Amygdala (tissue), 56 donors: ENCODE results near the gene NR0B2.
"Not testable (repeated sequence)": the region's sequence is repeated elsewhere in the genome, so short reads cannot be mapped to it uniquely, and the experiment has no call there.

Experiments used
- DNase-seq, 56 donors: peaks; one replicate each; lab custom pipeline; 2025; lab: John Stamatoyannopoulos, UW

The NR0B2 gene, protein sequence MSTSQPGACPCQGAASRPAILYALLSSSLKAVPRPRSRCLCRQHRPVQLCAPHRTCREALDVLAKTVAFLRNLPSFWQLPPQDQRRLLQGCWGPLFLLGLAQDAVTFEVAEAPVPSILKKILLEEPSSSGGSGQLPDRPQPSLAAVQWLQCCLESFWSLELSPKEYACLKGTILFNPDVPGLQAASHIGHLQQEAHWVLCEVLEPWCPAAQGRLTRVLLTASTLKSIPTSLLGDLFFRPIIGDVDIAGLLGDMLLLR

DNA sequence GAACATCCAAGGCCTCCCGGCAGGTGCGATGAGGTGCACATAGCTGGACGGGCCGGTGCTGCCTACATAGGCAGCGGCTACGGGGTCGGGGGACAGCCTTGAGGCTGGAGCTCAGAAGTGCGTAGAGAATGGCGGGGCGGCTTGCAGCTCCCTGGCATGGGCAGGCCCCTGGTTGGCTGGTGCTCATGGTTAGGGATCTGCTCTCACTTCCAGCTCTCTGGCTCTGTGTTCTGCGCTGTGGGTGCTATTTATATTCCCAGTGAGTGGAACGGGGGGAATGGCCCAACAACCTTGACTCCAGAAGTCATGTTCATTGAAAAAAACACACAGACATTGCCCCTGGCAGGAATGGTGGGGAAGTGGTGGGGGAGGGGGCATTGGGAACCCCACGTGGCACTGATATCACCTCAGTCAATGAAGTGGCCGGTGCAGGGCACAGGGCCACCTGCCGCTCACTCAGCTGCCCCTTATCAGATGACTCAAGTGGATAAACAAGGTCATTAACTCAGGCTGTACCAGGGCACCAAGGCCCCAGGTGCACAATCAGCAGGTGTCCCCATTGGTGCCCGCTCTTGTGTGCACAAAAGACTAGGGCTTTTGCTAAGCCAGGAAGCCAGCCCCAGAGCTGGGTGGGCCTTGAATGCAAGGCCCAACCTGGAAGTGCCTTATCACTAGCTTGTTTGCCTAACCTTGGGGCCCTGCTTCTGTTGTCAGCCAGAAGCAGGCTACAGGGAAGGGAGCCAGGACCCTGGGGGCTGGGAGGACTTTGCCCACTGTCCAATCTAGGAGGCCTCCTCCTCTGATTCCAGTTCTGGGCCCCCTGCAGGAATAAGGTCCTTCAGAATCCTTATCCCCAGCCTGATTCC lies at the start of gene NR0B2:
TSS of gene NR0B2 (minus strand) at position 222 of the 866 bp plus-strand sequence. CDS start at position 187, 35 bp downstream.
- no peak for DNase-seq

DNA sequence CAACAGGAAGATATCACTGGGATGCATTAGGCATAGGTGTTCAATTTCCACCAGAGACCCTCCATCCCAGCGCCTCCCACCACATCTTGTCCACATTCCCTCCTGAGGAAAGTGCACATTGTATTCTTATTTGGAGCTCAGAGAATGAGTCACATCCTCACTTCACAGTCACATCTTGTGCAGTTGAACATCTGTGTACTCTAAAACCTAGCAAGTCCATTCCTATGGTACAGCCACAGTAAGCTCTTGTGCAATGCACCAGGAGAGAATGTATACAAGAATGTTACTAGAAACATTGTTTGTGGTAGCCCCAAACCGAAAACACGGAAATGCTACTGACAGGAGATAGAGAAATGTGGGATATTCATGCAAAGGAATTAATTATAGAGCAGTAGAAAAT lies 48.1 kb upstream of the NR0B2 start:
- no peak for DNase-seq

DNA sequence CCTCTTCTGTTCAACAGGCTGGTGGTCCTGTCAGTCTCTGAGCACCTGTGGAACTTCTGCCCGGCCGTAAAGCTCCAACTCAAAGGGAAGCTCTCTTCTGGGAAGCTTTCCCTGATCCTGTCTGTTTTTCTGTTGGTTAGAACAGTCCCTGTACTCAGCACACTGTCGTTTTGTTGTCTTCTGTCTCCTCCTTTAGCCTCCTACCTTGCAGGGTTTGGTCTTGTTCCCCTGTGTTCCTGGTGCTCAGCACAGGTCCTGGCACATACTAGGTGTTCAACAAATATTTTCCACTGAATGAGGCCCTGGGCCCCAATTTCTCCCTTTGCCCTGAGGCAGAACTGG lies 46.8 kb upstream of the NR0B2 start:
- DNase-seq = no peak

DNA sequence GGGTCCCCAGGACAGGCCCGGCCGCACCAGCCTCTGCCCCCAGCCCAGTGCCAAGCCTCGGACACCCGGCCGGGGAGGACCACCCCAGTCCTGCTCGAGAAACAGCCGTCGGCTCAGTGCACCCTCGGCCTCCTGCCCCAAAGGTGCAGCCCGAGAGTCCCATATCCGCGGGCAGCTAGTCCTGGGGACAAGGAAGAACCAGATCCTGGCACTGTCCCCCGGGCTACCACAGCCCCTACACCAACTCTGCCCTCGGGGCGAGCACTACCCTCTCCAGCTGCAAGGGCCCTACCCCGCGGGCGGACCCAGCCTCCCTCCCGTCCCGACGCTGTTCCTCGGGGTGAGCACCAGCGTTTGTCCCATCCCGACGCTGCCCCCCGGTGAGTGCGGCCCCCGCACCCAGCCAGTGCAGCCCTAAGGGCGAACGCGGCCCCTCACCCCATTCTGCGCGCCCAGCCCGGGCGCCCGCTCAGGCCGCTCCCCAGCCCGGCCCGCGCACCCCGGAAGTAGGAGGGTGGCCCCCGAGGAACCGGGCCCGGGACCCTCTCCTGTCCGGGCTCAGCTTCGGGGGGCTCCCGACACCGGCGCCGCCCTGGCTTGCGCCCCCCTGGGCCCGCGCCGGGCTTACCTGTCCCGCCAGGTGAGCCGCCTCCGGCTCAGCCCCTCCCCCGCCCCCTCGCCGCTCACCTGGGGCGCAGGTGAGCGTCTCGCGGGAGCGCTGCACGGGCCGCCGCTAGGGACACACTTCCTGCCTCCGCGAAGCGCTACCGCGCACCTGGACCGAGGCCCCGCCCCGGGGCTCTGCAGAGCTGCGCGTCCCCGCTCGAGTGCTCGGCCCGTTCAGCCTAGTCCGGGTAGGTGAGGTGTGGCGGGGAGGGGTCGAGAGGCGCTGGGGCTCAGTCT lies 46.2 kb upstream of the NR0B2 start, which contains the start of gene KDF1:
TSS of gene KDF1 (minus strand) at position 747 of the 903 bp plus-strand sequence. CDS start 8,088 bp downstream, outside the sequence.
- DNase-seq = no peak

DNA sequence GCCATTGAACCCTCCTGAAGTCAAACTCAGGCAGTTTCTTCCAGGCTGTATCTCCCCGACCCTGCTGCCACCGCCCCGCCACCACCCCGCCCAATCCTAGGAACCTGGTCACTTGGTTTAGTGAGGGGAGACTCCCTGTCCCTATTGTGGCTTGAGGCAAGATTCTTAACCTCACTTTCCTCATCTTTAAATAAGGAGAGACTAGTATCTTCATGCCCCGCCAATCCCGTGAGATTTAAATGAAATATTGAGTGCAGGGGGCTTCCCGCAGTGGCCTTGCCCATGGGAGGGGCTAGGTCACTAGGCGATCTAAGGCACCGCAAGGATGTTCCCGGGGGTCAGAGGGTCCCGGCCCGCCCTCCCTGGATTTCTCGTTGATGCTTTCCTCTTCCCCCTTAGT lies 45.5 kb upstream of the NR0B2 start:
- DNase-seq = no peak

DNA sequence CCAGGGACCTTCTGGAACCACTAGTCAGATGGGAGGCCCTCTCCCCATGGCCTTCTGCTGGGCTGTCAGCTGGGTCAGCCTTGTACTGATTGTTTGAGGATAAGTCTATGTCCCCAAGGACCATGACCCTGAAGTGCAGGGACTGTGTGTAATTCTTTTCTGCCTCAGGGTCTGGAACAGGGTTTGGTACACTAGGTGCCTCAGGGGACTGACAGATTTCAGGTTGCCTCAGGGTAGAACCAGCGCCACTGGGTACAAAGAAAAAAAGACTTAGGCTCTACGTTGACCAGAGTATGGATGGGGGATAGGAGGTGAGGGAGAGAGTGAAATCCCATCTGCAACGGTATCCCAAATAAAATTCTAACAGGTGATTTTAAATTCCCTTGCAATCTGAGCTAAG lies 43.5 kb upstream of the NR0B2 start:
- DNase-seq = no peak

DNA sequence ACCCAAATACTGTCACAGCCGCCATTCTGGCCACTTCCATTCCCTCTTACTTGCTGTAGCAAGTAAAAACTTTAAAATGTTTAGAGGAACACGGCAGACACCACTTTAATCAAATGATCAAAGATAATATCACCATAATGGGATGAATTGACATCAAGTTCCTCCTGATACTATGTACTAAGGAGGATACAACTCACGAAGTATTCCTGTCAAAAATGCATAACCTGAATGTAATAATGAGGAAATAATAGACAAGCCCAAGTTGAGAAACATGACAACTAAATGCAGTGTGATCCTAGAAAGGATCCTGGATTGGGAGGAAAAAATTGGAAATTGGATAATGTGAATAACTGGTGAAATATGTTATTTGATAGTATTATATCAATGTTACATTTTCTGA lies 42.5 kb upstream of the NR0B2 start:
- no peak for DNase-seq

DNA sequence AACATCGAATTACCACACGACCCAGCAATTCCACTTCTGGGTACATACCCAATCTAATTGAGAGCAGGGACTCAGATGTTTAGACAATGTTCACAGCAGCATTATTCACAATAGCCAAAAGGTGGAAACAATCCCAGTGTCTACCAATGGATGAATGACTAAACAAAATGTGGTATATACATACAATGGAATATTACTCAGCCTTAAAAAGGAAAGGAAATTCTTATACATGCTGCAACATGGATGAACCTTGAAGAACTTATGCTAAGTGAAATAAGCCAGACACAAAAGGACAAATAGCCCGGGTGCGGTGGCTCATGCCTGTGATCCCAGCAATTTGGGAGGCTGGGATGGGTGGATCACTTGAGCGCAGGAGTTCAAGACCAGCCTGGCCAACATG lies 39.6 kb upstream of the NR0B2 start:
- no peak for DNase-seq

DNA sequence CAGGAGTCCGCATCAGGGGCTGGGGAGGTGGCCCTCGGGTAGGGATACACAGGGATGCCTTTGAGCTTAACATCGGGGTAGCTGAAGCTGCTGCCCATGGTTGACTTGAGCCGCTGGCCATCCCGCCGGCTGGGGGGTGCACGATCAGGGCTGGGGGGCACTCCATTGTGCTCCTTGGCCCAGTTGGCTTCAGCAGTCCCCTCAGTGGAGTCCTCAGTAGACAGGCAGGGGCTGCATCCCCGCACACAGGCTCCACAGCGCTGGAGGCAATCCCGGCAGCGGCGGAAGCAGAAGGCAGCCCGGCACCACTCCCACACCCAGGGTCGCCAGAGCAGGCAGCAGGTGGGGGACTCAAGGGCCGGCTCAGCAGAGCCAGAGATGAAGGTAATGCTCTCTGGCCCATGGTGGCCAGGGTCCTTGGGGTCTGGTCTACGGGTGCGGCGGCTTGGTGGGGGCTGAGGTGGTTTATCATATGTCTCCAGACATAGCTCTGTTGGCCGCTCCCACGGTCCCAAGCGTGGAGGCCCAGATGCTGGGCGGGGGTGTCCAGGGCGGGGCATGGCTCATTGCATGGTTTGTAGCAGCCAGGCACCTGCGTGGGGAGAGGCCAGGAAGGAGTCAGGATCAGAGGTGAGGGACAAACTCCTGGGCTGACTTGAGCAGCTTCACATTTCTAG lies 38.2 kb upstream of the NR0B2 start:
- no peak for DNase-seq

DNA sequence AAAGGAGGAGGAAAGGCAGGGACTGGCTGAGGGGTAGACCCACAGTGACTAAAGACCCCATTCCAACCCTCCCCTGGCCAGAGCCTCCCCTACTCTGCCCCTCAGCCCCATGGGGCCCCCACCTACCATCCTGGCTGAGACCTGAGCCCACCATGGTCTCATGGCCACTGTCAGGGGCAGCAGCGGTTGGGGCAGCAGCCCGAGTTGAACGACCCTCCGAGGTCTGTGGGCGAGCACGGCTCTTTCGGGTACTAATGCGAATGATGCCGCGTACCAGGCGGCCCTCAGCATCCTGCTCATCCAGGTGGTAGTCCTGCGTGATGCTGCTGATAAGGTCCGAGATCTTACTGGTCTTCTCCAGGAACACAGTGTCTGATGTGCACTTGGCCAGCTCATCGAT lies 37.4 kb upstream of the NR0B2 start:
- no peak for DNase-seq

DNA sequence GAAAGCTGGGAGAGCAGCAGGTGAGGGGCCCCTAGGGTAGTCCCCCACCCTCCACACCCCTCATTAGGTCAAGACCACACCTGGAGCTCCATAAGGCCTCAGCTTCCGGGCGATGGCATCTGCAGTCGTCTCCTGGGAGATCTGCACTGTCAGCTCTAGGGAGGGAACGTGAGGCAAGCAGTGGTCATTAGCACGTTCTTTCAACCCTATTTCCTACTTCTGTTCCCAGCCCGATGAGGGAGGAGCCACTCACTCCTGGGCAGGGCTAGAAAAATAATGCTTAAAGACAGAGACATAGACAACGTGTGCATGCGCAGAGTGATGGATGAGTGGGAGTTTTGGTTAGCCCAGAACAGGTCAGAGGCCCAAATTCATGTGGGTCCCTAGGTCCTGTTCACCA lies 36.8 kb upstream of the NR0B2 start:
- DNase-seq = no peak

DNA sequence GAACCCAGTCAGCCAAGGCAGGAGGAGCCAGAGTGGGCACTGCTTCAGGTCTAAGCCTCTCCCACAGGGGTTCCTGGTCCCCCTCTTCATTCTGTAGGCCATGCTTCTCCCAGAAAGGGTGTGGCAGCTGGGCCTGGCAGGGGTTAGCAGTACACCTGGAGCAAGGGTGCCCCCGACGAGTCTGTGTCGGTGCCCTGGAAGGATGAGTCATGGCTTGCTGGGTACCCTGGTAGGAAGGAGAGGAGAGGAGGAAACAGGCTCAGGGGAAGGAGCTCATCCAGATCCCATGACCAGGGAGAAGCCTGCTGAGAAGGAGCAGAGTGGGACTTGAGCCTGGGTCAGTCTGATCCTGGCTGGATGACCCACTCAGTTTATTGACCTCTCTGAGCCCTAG lies 36.1 kb upstream of the NR0B2 start:
- DNase-seq = no peak

DNA sequence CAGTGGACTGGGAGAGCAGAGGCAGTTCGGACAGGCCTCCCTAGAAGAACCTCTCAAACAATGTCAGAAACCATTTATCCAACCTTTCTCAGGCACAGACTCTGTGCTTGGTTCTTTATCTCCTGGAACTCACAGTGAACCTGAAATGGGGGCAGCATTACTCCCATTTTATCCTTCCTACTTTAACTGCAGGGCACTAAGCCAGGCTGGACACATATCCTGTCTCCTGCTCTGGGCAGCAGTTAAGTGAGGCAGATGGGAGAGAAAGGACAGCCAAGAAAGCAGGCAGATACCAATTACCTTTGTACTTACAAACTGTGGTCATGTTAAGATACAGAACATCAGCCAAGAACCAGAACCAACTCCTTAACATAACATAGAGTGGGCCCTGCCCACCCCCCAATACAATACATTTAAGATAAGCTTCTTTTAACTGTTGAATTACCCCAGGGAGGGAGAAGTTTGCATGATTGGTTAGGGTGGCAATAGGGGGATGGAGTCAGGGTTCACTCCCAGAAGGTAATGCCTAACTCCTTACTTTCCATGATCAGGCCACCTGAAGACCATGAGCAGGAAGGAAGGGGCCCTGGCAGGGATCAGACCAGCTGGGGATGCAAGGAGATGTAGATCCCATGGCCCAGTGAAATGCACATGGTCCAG lies 35.6 kb upstream of the NR0B2 start:
- no peak for DNase-seq

DNA sequence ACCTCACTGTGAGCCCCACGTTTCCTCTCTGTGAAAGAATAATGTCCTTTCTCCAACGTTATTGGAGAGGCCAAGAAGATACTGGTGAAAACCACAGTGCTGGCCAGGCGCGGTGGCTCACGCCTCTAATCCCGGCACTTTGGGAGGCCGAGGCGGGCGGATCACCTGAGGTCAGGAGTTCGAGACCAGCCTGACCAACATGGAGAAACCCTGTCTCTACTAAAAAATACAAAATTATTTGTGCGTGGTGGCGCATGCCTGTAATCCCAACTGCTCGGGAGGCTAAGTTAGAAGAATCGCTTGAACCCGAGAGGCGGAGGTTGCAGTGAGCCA lies 34.9 kb upstream of the NR0B2 start:
- not testable (repeated sequence) for DNase-seq

DNA sequence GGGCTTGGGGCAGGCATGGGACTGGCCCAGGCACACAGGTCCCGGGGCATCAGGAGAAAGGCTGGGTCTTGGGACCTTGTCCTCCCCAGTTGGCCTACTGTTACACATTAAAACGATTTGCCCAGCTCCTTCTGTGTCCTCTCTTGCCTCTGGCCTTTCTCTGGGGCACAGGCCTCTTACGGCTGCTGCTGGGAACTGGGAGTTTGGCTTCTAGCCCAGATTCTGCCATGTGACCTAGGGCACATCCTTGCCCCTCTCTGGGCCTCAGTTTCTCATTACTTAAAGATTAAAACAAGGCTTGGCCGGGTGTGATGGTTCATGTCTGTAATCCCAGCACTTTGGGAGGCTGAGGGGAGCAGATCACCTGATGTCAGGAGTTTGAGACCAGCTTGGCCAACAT lies 32.5 kb upstream of the NR0B2 start:
- DNase-seq = no peak

DNA sequence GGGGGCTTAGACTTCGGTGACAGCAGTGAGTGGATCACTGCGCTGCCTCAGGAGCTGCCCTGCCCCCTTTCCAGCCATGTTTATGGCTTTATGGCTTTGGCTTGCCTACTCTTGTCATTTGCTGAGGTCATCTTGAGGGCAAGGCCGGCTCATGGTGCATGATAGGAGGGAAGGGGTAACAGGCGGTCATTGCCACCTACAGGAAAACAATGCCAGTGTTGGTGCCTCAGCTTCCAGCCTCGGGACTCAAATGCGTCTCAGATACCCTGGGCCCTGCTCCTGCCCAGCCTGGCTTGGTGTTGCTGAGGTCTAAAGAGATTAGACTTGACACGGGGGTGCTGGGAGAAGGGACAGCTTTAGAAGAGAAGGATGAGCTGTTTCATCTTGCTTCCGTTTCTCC lies 32.0 kb upstream of the NR0B2 start:
- DNase-seq = no peak

DNA sequence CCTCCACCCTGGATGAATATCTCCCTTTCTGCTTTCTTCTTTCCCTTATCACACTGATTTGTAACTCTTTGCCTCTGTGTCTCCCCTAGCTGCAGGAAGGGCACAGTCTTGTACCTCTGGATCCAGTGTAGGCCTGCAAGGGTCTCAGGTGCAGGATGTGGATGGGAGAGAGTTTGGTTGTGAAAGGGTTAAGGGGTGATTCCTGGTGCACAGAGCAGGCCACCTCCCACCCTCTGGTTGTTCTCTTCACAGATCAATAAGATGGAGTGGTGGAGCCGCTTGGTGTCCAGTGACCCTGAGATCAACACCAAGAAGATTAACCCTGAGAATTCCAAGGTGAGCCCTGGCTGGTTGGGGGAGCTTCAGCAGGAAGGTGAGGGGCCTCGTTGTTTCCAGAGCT lies 31.4 kb upstream of the NR0B2 start:
- DNase-seq = no peak

DNA sequence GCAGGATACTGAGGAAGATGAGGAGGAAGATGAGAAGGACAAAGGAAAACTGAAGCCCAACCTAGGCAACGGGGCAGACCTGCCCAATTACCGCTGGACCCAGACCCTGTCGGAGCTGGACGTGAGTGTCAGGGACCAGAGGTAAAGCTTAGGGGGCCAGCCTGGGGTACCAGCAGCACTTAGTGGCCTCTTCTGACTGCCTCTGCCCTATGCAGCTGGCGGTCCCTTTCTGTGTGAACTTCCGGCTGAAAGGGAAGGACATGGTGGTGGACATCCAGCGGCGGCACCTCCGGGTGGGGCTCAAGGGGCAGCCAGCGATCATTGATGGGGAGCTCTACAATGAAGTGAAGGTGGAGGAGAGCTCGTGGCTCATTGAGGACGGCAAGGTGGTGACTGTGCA lies 28.9 kb upstream of the NR0B2 start:
- DNase-seq = no peak

DNA sequence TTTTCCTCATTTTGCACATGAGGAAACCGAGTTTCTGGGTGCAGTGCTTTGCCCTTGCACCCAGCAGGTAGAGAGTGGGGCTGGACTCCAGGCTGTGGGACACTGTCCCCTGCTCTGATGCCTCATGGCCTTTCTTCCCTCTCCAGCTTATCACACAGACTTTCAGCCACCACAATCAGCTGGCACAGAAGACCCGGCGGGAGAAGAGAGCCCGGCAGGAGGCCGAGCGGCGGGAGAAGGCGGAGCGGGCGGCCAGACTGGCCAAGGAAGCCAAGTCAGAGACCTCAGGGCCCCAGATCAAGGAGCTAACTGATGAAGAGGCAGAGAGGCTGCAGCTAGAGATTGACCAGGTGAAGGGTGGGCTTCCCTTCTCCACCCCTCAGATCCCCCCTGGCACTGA lies 27.5 kb upstream of the NR0B2 start:
- no peak for DNase-seq

DNA sequence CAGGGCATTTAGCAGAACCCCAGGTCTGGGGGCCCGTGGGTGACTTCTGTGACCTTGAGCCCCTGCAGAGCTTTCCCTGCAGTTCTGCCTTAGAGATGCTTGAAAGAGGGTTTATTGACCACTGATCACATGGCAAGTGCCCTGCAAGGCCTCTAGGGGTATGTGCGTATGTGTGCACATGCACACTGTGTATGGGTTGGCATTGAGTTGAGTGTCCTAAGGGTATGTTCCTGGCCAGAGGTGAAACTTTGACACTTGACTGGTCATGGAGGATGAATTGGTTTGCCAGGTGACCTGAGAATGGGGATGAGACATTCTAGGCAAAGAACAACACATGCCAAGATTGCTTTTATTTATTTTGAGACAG lies 24.9 kb upstream of the NR0B2 start:
- DNase-seq = no peak
